Activated CD4-positive, alpha-beta T cell treated with anti-CD3 and anti-CD28 coated beads, Interleukin-2, amount 50 U/mL, for 24 hours (primary cell): ENCODE data around the gene TBC1D1.
"Not testable (repeated sequence)": the region's sequence is repeated elsewhere in the genome, so short reads cannot be mapped to it uniquely, and the experiment has no call there.

Experiments
- DNase-seq, 2 donors: peaks; one replicate each; pipeline ENCODE4 v3.0.0-alpha.2; 2020; ENCODE audit warnings: low read depth in 1 of 2, low spot score in 1 of 2

Gene TBC1D1

GRCh38 chr4:37960679-37961450 is 70.0 kb downstream of the TBC1D1 start:
- no peak for DNase-seq

- no peak for DNase-seq
These were observed 74.0 kb downstream of the TBC1D1 start for GRCh38 chr4:37964734-37965457.

GRCh38 chr4:37966044-37966443 is 75.2 kb downstream of the TBC1D1 start:
- no peak for DNase-seq

- DNase-seq: no peak
These were observed 76.9 kb downstream of the TBC1D1 start for GRCh38 chr4:37967736-37968135.

GRCh38 chr4:37968747-37969146 is 77.9 kb downstream of the TBC1D1 start:
- DNase-seq: no peak

- peak; percentile 35 to 39 for DNase-seq
These were observed 79.8 kb downstream of the TBC1D1 start for GRCh38 chr4:37970702-37971101.

- DNase-seq: no peak
These were observed 80.3 kb downstream of the TBC1D1 start for GRCh38 chr4:37971202-37971601.

GRCh38 chr4:37973441-37973840 is 82.6 kb downstream of the TBC1D1 start:
- DNase-seq: no peak

- DNase-seq: not testable (repeated sequence)
These were observed 84.5 kb downstream of the TBC1D1 start for GRCh38 chr4:37975321-37975822.

GRCh38 chr4:37976507-37976906 is 85.6 kb downstream of the TBC1D1 start:
- DNase-seq: no peak

GRCh38 chr4:37976991-37977470 is 86.1 kb downstream of the TBC1D1 start:
- DNase-seq: peak; percentile 48 to 60

- DNase-seq: peak; percentile 43 to 61
These were observed 86.8 kb downstream of the TBC1D1 start for GRCh38 chr4:37977471-37978247.

- no peak for DNase-seq
These were observed 87.5 kb downstream of the TBC1D1 start for GRCh38 chr4:37978248-37978924.

GRCh38 chr4:37980246-37980645 is 89.4 kb downstream of the TBC1D1 start:
- no peak for DNase-seq

GRCh38 chr4:37981425-37981824 is 90.5 kb downstream of the TBC1D1 start:
- DNase-seq: no peak

GRCh38 chr4:37981844-37982720 is 91.2 kb downstream of the TBC1D1 start:
- DNase-seq: no peak

GRCh38 chr4:37982736-37983135 is 91.9 kb downstream of the TBC1D1 start:
- DNase-seq: no peak

GRCh38 chr4:37983951-37984350 is 93.1 kb downstream of the TBC1D1 start:
- no peak for DNase-seq

GRCh38 chr4:37985730-37986275 is 94.9 kb downstream of the TBC1D1 start:
- no peak for DNase-seq

- DNase-seq: no peak
These were observed 97.8 kb downstream of the TBC1D1 start for GRCh38 chr4:37988670-37989069.
